Cerebellar nuclear complex (tissue), 1 donor: ENCODE measurements around the gene LRRC45.

Experiments
- DNase-seq, 2 experiments: peaks; one replicate each; lab custom pipeline; 2025; lab: John Stamatoyannopoulos, UW

LRRC45 gene

DNA sequence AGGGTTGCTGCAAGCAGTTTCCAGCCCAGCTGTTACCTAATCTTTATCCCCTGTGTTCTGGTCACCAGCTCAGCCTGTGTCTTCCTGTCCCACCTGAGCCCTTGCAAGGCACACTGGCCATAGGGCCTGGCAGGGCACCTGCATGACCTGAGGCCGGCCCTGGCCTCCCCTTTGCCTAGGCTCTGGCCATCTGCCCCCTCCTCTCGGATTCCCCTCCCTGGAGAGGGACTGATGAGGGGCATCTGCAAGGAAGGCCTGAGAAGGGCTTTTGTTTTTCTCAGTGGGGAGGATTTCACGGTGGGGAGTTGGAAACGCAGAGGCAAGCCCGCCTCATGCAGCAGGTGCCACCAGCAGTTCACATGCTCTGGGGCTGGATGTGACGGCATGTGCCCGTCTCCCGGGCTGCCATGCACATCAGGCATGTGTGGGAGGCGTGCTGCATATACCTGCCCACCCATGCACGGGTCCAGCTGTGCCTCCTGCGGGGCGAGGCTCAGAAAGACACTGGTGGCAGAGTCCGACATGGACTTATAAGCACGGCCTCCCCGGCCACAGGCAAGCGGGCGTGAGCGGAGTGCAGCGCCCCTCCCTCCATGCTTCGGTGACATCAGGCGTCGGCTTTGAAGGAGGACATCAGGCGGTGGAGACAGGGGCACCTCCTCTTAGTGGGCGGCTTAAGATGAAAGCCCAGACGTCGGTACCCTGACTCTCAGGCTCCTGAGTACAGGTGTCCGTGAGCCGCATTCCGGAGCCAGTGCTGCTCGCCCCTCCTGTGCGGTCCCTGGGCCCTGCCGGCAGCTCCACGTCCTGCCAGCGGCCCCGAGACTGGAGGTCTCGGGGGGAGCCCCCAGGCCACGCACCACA, 29.1 kb upstream of the LRRC45 start:
- DNase-seq = no peak

DNA sequence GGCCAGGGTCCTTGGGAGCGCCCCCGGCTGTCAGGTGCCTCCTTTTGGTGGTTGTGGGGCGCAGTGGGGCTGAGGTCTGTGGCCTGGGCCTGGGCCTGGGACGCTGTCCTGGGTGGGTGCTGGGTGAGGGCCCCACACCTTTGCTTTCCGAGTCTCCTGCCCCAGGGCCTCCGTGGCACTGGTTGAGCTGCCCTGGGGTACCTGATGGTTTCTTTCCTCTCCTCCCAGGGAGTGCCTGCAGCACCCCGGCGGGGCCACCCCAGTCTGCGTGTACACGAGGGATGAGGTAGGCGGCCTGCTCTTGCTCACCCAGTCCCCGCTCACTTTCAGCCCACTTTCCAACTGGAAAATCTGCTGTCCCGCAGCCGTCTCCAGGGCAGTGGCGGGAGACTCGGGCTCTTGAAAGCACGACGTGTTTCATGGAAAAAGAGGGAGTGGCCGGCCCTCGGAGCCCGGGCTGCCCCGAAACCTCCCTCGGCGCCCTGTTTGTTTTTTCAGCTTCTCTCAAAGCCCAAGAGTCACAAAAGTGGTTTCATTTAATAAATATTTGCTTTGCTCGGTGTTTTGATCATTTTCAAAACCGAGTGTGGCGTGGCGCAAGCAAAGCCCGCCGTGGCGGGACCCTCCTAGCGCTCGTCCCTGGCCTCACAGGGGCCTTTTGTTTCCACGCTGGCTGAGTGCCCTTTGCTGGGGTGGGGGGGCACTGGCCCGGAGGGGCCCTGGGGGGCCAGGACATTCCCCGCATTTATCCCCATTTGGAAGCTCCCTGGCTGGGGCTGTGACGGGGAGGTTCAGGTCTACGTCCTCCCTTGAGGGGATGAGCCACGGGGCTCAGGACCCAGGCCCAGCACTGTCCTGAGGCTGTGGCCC, 28.3 kb upstream of the LRRC45 start:
- DNase-seq = no peak

DNA sequence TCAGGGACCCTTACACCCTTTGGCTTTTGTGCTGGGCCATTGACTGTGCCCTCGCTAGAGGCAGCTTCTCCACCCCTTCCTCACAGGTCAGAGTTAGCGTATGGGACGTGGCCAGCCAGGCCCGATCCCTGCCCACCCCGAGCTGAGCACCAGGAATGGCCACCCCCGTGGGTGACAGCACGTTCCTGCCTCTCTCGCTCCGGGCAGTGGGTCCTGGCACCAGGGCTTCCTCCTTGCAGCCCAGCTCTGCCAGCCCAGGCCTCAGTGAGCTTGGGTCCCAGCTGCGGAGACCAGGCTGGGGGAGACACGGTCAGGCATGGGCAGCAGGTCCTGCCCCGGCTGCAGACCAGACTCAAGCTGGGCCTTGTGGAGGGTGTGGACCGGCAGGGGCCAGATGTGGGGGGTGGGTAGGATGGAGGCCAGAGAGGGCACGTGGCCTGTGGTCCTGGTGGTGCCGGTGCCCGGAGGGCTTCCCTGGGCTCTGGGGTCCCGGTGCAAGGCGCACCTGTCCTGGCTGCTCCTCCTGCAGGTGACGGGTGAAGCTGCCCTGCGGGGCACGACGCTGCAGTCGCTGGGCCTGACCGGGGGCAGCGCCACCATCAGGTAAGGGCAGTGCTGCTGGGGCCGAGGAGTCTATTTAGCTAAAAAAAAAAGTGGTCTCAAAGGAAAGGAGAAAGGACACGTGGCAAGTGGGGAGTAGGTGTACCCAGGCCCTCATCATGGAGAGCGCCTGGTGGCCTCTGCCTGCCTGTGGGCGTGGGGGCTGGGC, 27.5 kb upstream of the LRRC45 start:
- DNase-seq = no peak

DNA sequence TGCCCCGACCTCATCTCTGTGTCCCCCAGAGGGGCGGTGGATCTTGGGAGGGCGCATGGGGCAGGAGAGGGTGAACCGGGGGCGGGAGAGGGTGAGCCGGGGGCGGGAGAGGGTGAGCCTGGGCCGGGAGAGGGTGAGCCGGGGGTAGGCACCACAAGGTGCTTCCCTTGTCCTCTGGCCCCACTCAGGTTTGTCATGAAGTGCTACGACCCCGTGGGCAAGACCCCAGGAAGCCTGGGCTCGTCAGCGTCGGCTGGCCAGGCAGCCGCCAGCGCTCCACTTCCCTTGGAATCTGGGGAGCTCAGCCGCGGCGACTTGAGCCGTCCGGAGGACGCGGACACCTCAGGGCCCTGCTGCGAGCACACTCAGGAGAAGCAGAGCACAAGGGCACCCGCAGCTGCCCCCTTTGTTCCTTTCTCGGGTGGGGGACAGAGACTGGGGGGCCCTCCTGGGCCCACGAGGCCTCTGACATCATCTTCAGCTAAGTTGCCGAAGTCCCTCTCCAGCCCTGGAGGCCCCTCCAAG, 26.8 kb upstream of the LRRC45 start:
- no peak for DNase-seq

DNA sequence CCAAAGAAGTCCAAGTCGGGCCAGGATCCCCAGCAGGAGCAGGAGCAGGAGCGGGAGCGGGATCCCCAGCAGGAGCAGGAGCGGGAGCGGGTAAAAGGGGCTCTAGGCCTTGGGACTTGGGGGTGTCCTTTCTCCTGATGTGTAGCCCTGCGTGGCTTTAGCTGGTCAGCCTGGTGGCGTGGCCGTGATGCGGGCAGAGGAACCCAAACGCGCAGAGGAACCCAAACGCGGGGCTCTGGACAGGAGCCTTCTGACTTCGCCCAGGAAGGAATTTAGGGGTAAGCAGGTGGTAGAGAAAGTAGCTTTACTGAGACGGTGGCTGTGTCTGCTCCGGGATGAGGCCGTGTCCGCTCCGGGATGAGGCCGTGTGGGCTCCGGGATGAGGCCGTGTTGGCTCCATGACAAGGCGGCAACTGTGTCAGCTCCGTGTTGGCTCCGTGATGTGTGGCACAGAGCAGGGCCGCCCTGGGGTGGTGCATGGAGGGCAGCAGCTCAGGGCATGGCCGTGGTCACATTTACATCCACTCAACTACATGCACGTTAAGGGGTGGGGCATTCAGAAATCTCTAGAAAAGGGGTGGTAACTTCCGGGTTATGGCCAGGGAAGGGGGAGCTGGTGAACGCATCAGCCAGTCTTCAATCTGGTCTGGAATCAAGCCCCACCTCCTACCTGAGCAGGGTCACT, 26.2 kb upstream of the LRRC45 start:
- DNase-seq = no peak

DNA sequence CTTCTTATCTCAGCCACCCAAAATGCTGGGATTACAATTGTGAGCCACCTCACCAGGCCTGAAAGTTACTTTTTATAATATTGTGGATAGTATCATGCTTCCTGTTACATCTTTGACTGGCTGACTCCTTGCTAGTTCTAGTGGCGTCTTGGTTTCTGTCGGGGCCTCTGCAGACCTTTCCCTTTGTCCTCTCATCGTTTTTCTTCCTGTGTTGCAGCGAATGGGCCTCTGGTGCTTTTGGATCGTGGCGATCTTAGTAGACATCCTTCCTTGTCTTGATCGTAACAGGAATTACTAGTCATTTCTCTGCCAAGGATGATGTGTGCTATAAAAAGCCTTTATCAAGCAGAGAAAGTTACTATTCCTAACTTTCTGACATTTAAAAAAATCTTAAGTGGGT, 24.9 kb upstream of the LRRC45 start:
- no peak for DNase-seq

DNA sequence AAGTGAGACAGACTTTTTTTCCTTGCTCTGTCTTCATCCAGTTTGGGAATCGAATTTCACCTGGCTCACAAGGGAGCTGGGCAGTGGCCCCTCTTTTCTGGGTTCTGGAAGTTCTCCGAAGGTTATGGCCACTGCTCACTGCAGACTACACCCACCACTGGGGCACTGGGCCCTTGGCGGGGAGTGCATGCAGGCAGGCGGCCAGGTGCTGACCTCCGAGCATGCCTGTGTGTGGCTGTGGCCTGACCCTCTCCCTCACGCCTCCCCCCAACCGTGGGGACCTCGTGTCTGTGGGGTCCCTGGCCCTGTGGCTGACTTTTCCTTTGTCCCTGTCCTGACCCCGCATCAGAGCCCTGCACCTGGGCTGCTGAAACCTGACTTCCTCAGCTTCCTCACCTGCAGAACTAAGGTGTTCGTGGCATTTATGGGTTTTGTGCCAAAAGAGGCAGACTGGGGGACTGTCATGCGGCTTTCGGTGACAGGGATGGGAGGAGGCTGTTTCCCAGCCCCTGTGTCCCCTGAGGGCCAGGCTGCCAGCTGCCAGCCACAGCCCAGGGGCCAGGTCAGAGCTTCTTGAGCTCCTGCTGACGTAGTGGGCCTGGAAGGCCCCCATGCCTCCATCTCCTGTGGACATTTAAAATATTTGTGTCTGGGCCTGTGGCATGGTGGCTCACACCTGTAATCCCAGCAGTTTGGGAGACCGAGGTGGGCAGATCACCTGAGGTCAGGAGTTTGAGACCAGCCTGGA, 24.2 kb upstream of the LRRC45 start:
- no peak for DNase-seq

DNA sequence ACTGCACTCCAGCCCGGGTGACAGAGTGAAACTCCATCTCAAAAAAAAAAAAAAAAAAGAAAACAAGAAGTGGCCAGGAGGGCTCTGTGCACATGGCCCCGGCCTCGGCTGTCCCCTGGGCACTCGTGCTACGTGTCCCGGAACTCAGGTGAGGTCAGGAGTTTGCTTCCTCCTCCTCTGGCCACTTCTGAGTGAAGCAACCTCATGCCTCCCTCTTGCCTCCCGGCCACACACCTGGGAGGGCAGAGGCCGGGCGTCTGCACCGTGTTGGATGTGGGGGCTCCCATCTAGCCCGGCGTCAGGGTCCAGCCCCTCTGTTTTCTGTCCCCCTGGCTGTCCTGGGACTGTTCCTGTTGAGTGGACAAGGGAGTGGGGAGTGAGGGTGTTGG, 23.5 kb upstream of the LRRC45 start:
- DNase-seq = no peak

DNA sequence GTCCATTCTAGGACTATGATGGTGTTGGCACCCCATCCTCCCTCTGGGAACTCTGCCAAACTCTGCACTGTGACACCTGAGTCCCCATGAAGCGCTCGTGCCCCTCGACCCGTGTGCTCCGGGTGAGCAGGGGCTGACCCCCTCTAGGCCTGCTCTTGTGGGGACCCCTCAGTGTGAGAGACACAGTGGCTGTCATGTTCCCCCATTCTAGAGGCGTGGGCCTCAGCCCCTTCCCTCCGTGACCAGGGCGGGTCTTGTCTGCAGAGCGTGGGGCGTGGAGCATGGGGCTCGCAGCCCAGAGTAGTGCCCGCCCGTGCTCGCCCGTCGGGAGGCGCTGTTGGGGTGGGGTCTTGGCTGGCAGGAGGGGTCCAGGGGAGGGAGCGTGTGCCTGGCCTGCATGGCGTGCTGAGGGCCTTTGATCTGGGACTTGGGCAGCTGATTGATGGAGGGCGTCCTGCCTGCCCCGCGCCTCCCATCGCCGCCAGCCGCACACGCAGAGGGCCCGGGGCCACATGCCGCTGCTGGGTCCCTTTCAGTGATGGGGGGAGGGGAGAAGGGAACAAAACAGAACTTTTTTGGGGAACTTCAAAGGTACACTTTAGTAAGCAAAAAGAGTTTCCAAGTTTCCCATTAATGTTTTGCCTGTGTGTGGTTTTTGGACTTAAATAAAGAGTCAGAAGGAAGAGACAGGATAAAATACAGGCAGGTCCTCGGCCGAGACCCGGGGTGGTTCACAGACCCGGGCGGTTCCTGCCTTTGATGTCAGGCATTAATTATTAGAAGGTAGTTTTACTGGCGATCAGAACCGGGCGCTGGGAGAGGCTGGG, 22.9 kb upstream of the LRRC45 start:
- no peak for DNase-seq

DNA sequence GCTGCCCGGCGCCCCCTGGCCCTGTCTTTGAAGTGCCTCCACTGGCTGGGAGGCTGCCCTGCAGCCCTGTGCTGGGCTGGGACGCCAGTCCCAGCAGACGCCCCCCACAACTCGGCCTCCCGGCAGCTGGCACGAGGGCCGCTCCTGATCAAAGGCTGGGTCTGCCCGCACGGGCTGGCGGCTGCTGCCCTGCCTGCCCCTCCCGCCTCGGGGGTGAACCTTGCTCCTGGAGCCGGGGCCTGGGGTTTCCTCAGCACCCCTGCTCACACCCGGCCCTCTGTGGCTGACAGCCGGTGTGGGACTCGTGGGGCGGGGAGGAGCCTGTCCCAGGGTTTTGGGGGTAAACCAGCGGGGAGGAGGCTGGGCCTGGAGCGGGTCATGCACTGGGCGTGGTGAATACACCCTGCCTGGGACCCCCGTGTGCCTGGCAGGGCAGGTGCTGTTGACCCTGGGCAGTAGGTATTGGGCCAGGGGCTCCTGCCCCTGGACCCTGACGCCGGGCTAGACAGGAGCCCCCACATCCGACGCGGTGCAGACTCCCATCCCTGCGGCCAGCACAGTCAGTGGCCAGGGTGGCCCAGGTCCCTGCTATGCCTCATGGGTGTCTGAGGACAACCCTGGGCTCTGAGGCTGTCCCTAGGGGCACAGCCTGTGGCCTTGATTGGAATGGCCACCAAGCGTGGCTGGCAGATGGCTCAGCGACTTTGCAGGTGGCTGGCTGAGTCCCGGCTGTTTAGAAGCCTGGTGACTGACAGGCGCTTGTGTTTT, 22.1 kb upstream of the LRRC45 start:
- no peak for DNase-seq

DNA sequence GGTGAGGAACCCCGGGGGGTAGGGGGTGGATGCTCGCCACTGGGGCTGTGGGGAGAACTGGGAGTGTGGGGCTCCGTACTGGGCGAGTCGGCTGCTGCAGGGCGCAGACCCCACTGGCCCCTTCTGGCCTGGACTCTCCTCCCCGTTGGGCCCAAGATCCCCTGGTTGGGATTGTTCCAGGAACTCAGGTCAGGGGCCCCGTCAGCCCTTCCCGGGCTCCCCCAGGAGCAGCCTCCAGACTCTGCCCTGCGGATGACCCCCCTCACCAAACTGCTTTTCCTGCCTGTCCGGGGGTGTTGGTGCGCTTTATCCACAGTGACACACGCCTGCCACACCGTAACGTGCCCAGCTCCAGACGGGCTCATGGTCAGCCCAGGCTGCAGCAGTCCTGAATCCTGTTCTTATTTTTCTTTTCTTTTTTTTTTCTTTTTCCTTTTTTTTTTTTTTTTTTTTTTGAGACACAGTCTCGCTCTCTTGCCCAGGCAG, 21.5 kb upstream of the LRRC45 start:
- DNase-seq = no peak

DNA sequence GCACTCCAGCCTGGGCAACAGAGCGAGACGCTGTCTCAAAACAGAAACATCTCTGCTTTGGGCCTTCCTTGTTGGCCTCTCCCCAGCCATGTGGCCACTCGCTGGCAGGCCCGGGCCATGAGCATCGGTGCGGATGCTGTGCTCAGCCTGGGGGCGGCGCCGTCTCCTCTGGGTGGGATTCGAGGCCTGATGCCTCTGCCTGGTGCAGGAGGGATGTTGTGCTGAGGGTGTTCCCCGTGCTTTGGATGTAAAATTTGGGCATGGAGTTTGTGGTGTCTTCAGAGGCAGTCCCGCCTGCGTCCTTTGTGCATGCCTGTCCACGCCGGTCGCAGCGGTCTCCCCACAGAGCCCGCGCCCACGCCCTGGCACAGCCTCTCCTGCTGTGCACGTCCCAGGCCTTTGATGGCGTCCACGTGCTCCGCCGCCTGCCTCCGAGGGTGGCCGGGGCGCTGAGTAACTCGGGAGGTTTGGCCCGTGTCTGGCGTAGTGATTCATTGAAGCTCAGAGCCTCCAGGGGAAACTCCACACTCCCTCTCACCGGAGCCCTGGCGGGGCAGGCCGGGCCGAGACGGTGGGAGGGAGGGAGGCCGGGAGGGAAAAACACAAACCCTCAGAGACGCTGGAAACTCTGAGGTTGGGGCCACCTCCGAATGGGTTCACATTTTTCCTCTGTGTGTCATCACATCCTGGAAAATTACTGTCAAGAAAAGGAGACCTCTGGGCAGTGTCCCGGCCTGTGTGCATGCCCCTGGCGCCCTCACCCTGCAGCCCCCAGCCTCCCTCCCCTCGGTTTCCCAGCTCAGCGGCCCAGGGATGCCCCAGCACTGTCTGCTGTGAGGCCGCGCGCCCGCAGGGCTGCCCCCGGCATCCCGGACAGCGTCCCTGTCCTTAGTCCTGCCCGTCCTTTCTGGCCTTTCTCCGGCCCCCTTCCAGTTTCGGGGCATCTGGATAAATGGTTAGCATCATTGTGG, 19.4 kb upstream of the LRRC45 start:
- no peak for DNase-seq

DNA sequence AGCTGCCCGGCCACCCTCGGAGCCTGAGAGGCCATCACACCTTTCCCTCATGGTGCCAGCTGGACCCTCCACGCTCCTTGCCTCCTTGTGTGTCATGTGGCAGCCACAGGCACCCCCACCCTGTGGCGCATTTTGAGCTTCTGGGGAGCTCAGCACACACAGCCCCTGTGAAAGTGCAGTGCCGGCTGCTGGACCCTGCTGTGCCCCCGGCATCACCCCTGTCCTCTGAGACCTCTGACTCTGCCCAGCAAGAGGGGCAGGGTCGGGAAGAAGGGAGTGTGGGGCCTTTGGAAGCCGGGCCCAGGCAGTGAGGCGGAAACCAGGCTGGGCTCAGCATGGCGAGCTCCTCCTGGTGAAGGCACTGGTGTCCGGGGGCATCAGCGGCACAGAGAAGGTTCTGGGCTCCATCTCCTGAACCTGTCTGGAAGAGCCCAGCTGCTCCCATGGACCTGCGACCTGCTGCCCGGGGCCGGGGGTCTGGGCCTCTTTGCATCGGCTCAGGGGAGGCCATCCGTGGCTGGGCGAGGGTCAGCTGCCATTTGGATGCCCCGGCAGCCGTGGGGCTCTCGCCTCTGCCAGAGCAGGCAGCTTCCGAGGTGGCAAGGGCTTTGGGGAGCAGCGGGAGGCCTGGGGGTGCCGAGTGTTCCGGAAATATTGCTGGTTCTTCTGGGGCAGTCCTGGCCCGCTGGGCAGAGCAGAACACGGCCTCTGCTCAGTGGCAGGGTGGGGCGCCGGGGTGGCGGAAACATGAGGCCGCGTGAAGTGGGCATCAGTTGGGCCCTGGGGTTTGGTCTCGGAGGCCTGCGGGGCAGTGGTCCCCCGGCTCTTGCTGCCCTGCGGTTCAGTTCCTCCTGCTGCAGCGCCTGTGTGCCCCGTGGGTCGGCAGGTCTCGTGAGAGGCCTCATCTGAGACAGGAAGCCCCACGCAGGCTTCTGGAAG, 18.3 kb upstream of the LRRC45 start:
- no peak for DNase-seq

DNA sequence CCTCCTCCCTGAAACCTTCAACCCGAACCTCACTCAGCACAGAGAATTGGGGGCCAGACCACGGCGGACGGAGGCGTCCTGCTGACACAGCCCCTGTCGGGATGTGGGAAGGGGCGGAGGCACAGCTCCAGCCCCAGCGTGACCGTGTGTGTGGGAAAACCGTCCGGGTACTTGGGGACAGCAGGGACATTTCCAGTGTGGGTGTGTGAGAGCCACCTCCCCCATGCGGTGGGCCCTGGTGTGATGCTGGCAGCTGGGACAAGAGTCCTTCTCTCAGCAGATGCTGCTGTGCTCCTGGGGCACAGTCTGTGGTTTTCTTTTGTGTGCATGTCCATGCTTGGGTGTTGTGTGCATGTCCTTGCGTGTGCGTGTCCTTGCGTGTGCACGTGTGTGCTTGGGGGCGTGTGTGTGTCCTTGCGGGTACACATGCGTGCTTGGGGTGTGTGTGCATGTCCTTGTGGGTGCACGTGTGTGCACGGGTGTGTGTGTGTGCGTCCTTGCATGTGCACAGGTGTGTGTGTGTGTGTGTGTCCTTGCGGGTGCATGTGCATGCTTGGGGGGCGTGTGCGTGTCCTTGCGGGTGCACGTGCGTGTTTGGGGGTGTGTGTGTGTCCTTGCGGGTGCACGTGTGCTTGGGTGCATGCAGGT, 17.3 kb upstream of the LRRC45 start:
- no peak for DNase-seq

DNA sequence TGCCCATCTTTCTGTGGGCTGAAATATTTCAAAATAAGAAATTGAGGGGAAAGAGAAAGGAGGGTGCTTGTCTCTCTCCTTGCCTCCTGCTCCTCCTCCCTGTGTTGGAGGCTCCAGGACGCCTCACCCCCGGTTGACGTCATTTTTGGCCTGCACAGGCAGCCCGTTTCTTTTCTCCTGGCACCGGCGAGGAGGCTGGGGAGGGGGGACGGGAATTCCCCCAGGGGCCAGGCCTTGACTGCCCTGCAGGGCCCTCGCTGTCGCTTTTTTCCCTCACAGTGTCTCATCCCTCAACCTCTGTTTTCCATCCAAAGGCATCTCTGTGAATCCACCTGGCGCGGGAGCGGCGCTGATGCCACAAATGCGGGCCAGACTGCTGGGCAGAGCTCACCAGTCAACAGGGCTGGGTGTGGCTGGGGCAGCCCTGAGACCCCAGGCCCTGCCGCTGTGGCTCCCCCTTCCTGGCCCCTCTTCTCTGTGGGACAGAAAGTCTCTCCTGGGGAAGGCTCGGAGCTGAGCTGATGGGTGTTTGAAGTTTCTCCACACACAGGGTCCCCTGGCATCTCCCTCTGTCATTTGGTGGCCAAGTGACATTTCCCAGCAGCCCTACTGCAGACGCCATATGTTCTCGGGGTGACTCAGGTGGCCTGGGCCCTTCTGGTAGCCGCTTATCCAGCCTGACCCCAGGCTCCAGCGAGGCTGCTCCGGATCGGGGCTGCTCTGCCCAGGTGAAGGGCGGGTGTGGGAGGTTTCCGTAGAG, 16.5 kb upstream of the LRRC45 start:
- peak in 1 of 2 experiments; percentile 71 for DNase-seq

DNA sequence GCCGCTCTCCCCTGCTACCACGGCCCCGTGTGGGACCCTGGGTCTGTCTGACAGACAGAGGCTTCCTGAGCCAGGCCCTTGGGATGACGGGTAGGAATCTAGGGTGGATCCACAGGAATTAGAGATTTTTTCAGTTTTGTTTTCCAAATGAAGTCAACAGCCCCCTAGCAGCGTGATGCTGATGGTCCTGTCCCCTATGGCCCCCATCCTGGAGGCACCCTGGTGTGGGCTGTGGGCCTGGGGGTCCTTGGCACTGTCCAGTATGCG, 15.9 kb upstream of the LRRC45 start:
- no peak for DNase-seq
